Adrenal gland (tissue), 12 donors: ENCODE results near the gene MCM7. TPM values are rescaled to one million over a fixed set of nuclear protein-coding genes. Genes with fewer than 3 reads are reported as not detected.

ENCODE experiments used
- DNase-seq, 7 donors: peaks; one replicate each; pipeline ENCODE4 v3.0.0-alpha.2; 2019 to 2020
- H3K27ac ChIP-seq, 5 donors: fragments of 200-600 bp; sonication (generic) in 4 of 5; 1 replicate in 3 of 5; 2 replicates in 2 of 5; pipeline versions ENCODE4 v1.5.1 to v1.8.0; 2016 to 2020; ENCODE audit warnings: mild to moderate bottlenecking in 1 of 5
- H3K27me3 ChIP-seq: fragments of 200-600 bp; 2 replicates; pipeline ENCODE4 v1.8.0; 2021
- H3K36me3 ChIP-seq, 2 donors: fragments of 200-600 bp; replicated peaks in 1 of 2; 1 replicate in 1 of 2; 2 replicates in 1 of 2; pipeline versions ENCODE4 v1.5.1 to v1.8.0; 2018 to 2022
- H3K4me1 ChIP-seq, 2 donors: fragments of 200-600 bp; replicated peaks in 1 of 2; 1 replicate in 1 of 2; 2 replicates in 1 of 2; pipeline versions ENCODE4 v1.5.1 to v1.8.0; 2018 to 2021
- H3K4me3 ChIP-seq, 4 donors: fragments of 200-600 bp; sonication (generic) in 3 of 4; one replicate each; pipeline ENCODE4 v1.5.1; 2016 to 2018
- H3K9me3 ChIP-seq, 3 donors: fragments of 200-600 bp; sonication (generic) in 1 of 3; replicated peaks in 1 of 3; 1 replicate in 2 of 3; 2 replicates in 1 of 3; pipeline versions ENCODE4 v1.5.1 to v1.8.0; 2016 to 2021
- CTCF ChIP-seq, 6 experiments: fragments of 450-650 bp in 4 of 6; fragments of 200-600 bp in 2 of 6; sonication (generic) in 1 of 6; IDR thresholded peaks; 1 replicate in 5 of 6; 2 replicates in 1 of 6; pipeline versions ENCODE4 v1.5.1 to v1.8.0; 2016 to 2021; ENCODE audit warnings: antibody characterized with exemption in 6 of 6, mild to moderate bottlenecking in 2 of 6, moderate library complexity in 1 of 6
- POLR2A ChIP-seq, 2 donors: fragments of 450-650 bp; IDR thresholded peaks; one replicate each; pipeline ENCODE4 v1.6.1; 2017; ENCODE audit warnings: antibody characterized with exemption in 2 of 2, mild to moderate bottlenecking in 2 of 2, moderate library complexity in 1 of 2
- WGBS, 4 donors: extraction: QIAGEN DNeasy Blood & Tissue Kit in 2 of 4; methylation state at CpG; one replicate each; pipeline versions ENCODE4 v1.1.5 to v1.1.7; 2013 to 2017; 5-methylcytosine and 5-hydroxymethylcytosine counted together
- intact Hi-C, 2 donors: fragments of 100-400 bp; cut with DNase I; formaldehyde crosslinking; loops; one replicate each; pipeline versions ENCODE4 v1.14.1 to v1.15.0; 2022 to 2023
- polyA plus RNA-seq, 3 donors: library from polyadenylated mRNA; stranded (reverse); fragments of 200-250 nt in 2 of 3; fragments of 350-450 nt in 1 of 3; fragmentation: Illumina TruSeq in 1 of 3; extraction: RNeasy Lipid Tissue Mini Kit (QIAGEN cat#74804) in 1 of 3; gene quantifications; one replicate each; pipeline ENCODE4 v1.2.3, GENCODE V29; 2013 to 2014
- total RNA-seq, 9 donors: library from RNA; depleted of rRNA in 4 of 9; stranded (reverse); fragments of >200 nt in 4 of 9; fragments of 120-200 nt in 1 of 9; fragmentation: NEBNext Ultra II Directional in 1 of 9; extraction: Animal tissue kit (Norgen Biotek cat#: 25700) in 1 of 9; gene quantifications; one replicate each; pipeline versions ENCODE4 v1.1.0 to v1.2.4, GENCODE V29; 2013 to 2023
- donor health status: healthy with polysubstance abuse.
- donor health status: Bipolar disorder and iron deficiency.
- donor health status: DM: yes; HTN: yes; CAD: no.
- donor health status: DM: no; HTN: no; CAD: no.
- donor health status: DM: no; HTN: no; CAD: no.
- donor health status: DM: yes; HTN: yes; CAD: no.

Gene MCM7
- total and polyA plus RNA-seq, 12 donors = 12.2 to 72.3 (median 30.6) TPM

- Histone ChIP-seq H3K4me1 (peaks cover 12 to 16% of the 10 kb centered on the region in 2 donors), H3K27me3 (no peaks in the 10 kb centered on the region), H3K9me3 (no peaks in the 10 kb centered on the region), H3K36me3 (peaks cover 0 to 5% of the 10 kb centered on the region in 2 donors), H3K27ac (peak overlapping the region in 1 of 5 donors; percentile 85), H3K4me3 (peak overlapping the region in 3 of 4 donors; percentile 57 to 89 (median 76))
- TF ChIP-seq POLR2A (IDR thresholded peaks at IDR 0.05) (no peak), CTCF (IDR thresholded peaks at IDR 0.05) (no peak)
- intact Hi-C loops = no loop called here
- WGBS, 4 donors = 21 to 24% (median 22%) methylated on average over 14 to 18 of the region's 18 CpGs
- no peak for DNase-seq
Measured at GRCh38 chr7:100118388-100119071, 17.3 kb upstream of the MCM7 start.

GRCh38 chr7:100115026-100115425 is 13.8 kb upstream of the MCM7 start:
- intact Hi-C loops = no loop called here
- H3K4me1 ChIP-seq = peaks cover 7% of the 10 kb centered on the region in 2 donors
- H3K36me3 ChIP-seq = peaks cover 0 to 37% of the 10 kb centered on the region in 2 donors
- TF ChIP-seq POLR2A (IDR thresholded peaks at IDR 0.05) = no peak
- TF ChIP-seq CTCF (IDR thresholded peaks at IDR 0.05) = no peak
- DNase-seq = no peak
- H3K9me3 ChIP-seq = no peaks in the 10 kb centered on the region
- H3K27me3 ChIP-seq = no peaks in the 10 kb centered on the region
- WGBS, 4 donors = 90 to 96% (median 92%) methylated on average over 7 of the region's 7 CpGs
- no peak overlapping the region for H3K27ac ChIP-seq
- H3K4me3 ChIP-seq = no peak overlapping the region

GRCh38 chr7:100111914-100112313 is 10.7 kb upstream of the MCM7 start:
- 82 to 98% (median 89%) methylated on average over 4 to 13 of the region's 13 CpGs for WGBS, 4 donors
- H3K4me3 ChIP-seq = no peak overlapping the region
- H3K27ac ChIP-seq = no peak overlapping the region
- H3K27me3 ChIP-seq = no peaks in the 10 kb centered on the region
- TF ChIP-seq CTCF (IDR thresholded peaks at IDR 0.05) (no peak), POLR2A (IDR thresholded peaks at IDR 0.05) (no peak)
- H3K4me1 ChIP-seq = no peaks in the 10 kb centered on the region
- H3K36me3 ChIP-seq = peaks cover 0 to 65% of the 10 kb centered on the region in 2 donors
- no peak for DNase-seq
- no peaks in the 10 kb centered on the region for H3K9me3 ChIP-seq
- intact Hi-C loops = no loop called here

- no peaks in the 10 kb centered on the region for H3K27me3 ChIP-seq
- 92 to 100% (median 95%) methylated on average over 4 to 7 of the region's 7 CpGs for WGBS, 4 donors
- no peaks in the 10 kb centered on the region for H3K4me1 ChIP-seq
- no peak for DNase-seq
- H3K4me3 ChIP-seq = no peak overlapping the region
- intact Hi-C loops = no loop called here
- peaks cover 0 to 72% of the 10 kb centered on the region in 2 donors for H3K36me3 ChIP-seq
- no peak overlapping the region for H3K27ac ChIP-seq
- no peak for TF ChIP-seq POLR2A (IDR thresholded peaks at IDR 0.05)
- TF ChIP-seq CTCF (IDR thresholded peaks at IDR 0.05) = no peak
- H3K9me3 ChIP-seq = no peaks in the 10 kb centered on the region
Measured at GRCh38 chr7:100111156-100111555, 10.0 kb upstream of the MCM7 start.
